HepG2 (cell line): ENCODE data around the gene NYAP1. TPM values are rescaled to one million over a fixed set of nuclear protein-coding genes. Genes with fewer than 3 reads are reported as not detected.

Source experiments
- ATAC-seq: fragments of 200-7000 bp; cut with Tn5 transposase; 3 replicates; pipeline ENCODE4 v1.9.1; 2020; ENCODE audit warnings: mild to moderate bottlenecking, moderate library complexity
- BruUV-seq: library from RNA; stranded (reverse); fragments of 400-500 nt; replicated peaks from 2 replicates; lab custom pipeline; 2021; lab: Mats Ljungman, UMichigan
- CTCF ChIA-PET: fragments of 300-600 bp; formaldehyde crosslinking; extraction: SDS; loops from one replicate; lab custom pipeline; 2021; ENCODE audit warnings: low total read pairs, inconsistent platforms, low intra/inter-chr PET ratio; lab: Yijun Ruan, JAX
- POLR2A ChIA-PET: fragments of 350-600 bp; sonication (Branson Sonifier 250); formaldehyde crosslinking; loops from one replicate; lab custom pipeline; 2020; ENCODE audit warnings: antibody characterized with exemption, inconsistent platforms; lab: Yijun Ruan, JAX
- DNase-seq: peaks from one replicate; pipeline ENCODE4 v3.0.0-alpha.2; 2015; ENCODE audit warnings: low spot score
- FAIRE-seq: peaks from 3 replicates; lab custom pipeline; 2011; peaks lifted over from hg19 to GRCh38; lab: Jason Lieb, UNC
- H2AFZ ChIP-seq: one replicate; pipeline ENCODE4 v1.6.1; 2011; ENCODE audit warnings: low read length, inconsistent platforms
- H3K27ac ChIP-seq: fragments of 300-600 bp; 3 replicates; pipeline ENCODE4 v1.8.0; 2011; ENCODE audit warnings: mixed run types, mild to moderate bottlenecking, mixed read lengths, low read length, inconsistent platforms; ENCODE audit not compliant: insufficient read depth; ENCODE audit errors: extremely low read length
- H3K27me3 ChIP-seq, 2 experiments: fragments of 200-600 bp in 1 of 2; 2 replicates in 1 of 2; 3 replicates in 1 of 2; pipeline versions ENCODE4 v1.6.0 to v1.8.0; 2011; ENCODE audit warnings: low read length in 2 of 2, mild to moderate bottlenecking in 2 of 2, moderate library complexity in 2 of 2, inconsistent platforms in 1 of 2; ENCODE audit not compliant: insufficient read depth in 2 of 2, control insufficient read depth in 1 of 2
- H3K36me3 ChIP-seq, 2 experiments: fragments of 200-600 bp in 1 of 2; replicated peaks in 1 of 2; 2 replicates in 1 of 2; 3 replicates in 1 of 2; pipeline versions ENCODE4 v1.5.1 to v1.8.0; 2011; ENCODE audit warnings: low read length in 2 of 2, inconsistent platforms in 1 of 2; ENCODE audit not compliant: insufficient read depth in 2 of 2, control insufficient read depth in 1 of 2
- H3K4me1 ChIP-seq: 2 replicates; pipeline ENCODE4 v1.5.1; 2012; ENCODE audit warnings: low read length, inconsistent platforms; ENCODE audit not compliant: insufficient read depth
- H3K4me2 ChIP-seq: 2 replicates; pipeline ENCODE4 v1.6.0; 2011; ENCODE audit warnings: low read depth, low read length, inconsistent platforms
- H3K4me3 ChIP-seq, 3 experiments: fragments of 200-600 bp in 1 of 3; sonication (generic), shearing (Covaris generic) in 1 of 3; replicated peaks in 1 of 3; 2 replicates each; pipeline ENCODE4 v1.5.1; 2011 to 2016; ENCODE audit warnings: low read length in 3 of 3, inconsistent platforms in 2 of 3, low read depth in 2 of 3, mild to moderate bottlenecking in 2 of 3, control low read depth in 1 of 3, mixed read lengths in 1 of 3; ENCODE audit not compliant: insufficient read depth in 1 of 3
- H3K79me2 ChIP-seq: one replicate; pipeline ENCODE4 v1.6.1; 2011; ENCODE audit warnings: low read length, inconsistent platforms; ENCODE audit not compliant: insufficient read depth
- H3K9ac ChIP-seq: 2 replicates; pipeline ENCODE4 v1.6.0; 2011; ENCODE audit warnings: mild to moderate bottlenecking, low read depth, low read length, inconsistent platforms; ENCODE audit not compliant: insufficient read depth
- H3K9me3 ChIP-seq: 2 replicates; pipeline ENCODE4 v1.5.1; 2012; ENCODE audit warnings: mild to moderate bottlenecking, low read length
- H4K20me1 ChIP-seq: 2 replicates; pipeline ENCODE4 v1.6.0; 2011; ENCODE audit warnings: inconsistent platforms, mild to moderate bottlenecking, low read length, moderate library complexity; ENCODE audit not compliant: insufficient read depth
- ARID2 ChIP-seq: sonication (generic); formaldehyde crosslinking; IDR thresholded peaks from 2 replicates; pipeline ENCODE4 v1.8.1; 2022; ENCODE audit warnings: mild to moderate bottlenecking, missing genetic modification reagents, borderline replicate concordance
- DPF2 ChIP-seq: sonication (generic); formaldehyde crosslinking; IDR thresholded peaks from 2 replicates; pipeline ENCODE4 v1.4.0; 2020; ENCODE audit warnings: mild to moderate bottlenecking, low read depth, missing genetic modification reagents, borderline replicate concordance
- ELF1 ChIP-seq: sonication (generic); formaldehyde crosslinking; IDR thresholded peaks from 2 replicates; pipeline ENCODE4 v1.4.0; 2020; ENCODE audit warnings: missing genetic modification reagents
- ETV5 ChIP-seq: IDR thresholded peaks from 2 replicates; pipeline ENCODE4 v1.6.1; 2018; ENCODE audit warnings: missing biosample characterization, missing genetic modification reagents, inconsistent platforms, borderline replicate concordance
- FOXA1 ChIP-seq, 2 experiments: fragments of 450-650 bp in 1 of 2; sonication (generic) in 1 of 2; formaldehyde crosslinking in 1 of 2; IDR thresholded peaks; 2 replicates each; pipeline versions ENCODE4 v1.4.0 to v1.6.1; 2016 to 2020; ENCODE audit warnings: missing genetic modification reagents in 1 of 2
- GABPA ChIP-seq, 2 experiments: IDR thresholded peaks; 2 replicates each; pipeline ENCODE4 v1.6.1; 2011 to 2016; ENCODE audit warnings: low read depth in 2 of 2, low read length in 1 of 2, missing biosample characterization in 1 of 2, missing genetic modification characterization in 1 of 2
- GABPB1 ChIP-seq: IDR thresholded peaks from 2 replicates; pipeline ENCODE4 v1.6.1; 2016; ENCODE audit warnings: mild to moderate bottlenecking, missing genetic modification reagents, moderate library complexity, missing compliant biosample characterization
- GATAD2A ChIP-seq: IDR thresholded peaks from 2 replicates; pipeline ENCODE4 v1.6.1; 2016
- MIER2 ChIP-seq: IDR thresholded peaks from 2 replicates; pipeline ENCODE4 v1.6.1; 2016; ENCODE audit warnings: missing biosample characterization, missing genetic modification reagents
- NR2F6 ChIP-seq, 2 experiments: IDR thresholded peaks; 2 replicates each; pipeline ENCODE4 v1.6.1; 2016; ENCODE audit warnings: antibody characterized with exemption in 1 of 2, mild to moderate bottlenecking in 1 of 2
- PHB2 ChIP-seq: fragments of 450-650 bp; IDR thresholded peaks from 2 replicates; pipeline ENCODE4 v1.6.1; 2018; ENCODE audit not compliant: partially characterized antibody
- POGZ ChIP-seq: sonication (generic); formaldehyde crosslinking; IDR thresholded peaks from 2 replicates; pipeline ENCODE4 v1.4.0; 2020; ENCODE audit warnings: mild to moderate bottlenecking, missing genetic modification reagents
- ZNF143 ChIP-seq: sonication (generic); formaldehyde crosslinking; IDR thresholded peaks from 2 replicates; pipeline ENCODE4 v1.4.0; 2020; ENCODE audit warnings: missing genetic modification reagents
- ZNF468 ChIP-seq: sonication (generic); formaldehyde crosslinking; IDR thresholded peaks from 2 replicates; pipeline ENCODE4 v1.8.0; 2022; ENCODE audit warnings: mild to moderate bottlenecking, moderate library complexity, missing genetic modification reagents
- ZNF547 ChIP-seq: sonication (generic); formaldehyde crosslinking; IDR thresholded peaks from 2 replicates; pipeline ENCODE4 v1.5.1; 2020; ENCODE audit warnings: mild to moderate bottlenecking, missing genetic modification reagents
- WGBS: methylation state at CpG from one replicate; pipeline ENCODE4 v1.1.6; 2017; ENCODE audit warnings: low lambda C conversion rate; 5-methylcytosine and 5-hydroxymethylcytosine counted together
- in situ Hi-C: cut with HindIII; loops from 2 replicates; pipeline ENCODE4 v1.10.0; 2017; ENCODE audit warnings: low pct_unique_long_range_greater_than_20kb; ENCODE audit not compliant: extremely low pct_ligation_motif_present
- intact Hi-C: fragments of 100-400 bp; cut with micrococcal nuclease; formaldehyde crosslinking; loops from one replicate; pipeline ENCODE4 v1.10.0; 2022; ENCODE audit not compliant: unreplicated experiment
- polyA plus RNA-seq, 8 experiments: library from polyadenylated mRNA; depleted of rRNA in 3 of 8; stranded (reverse) in 7 of 8; unstranded in 1 of 8; fragments of >200 nt; fragmentation: Illumina TruSeq in 4 of 8; extraction: Trizol in 4 of 8; gene quantifications; 2 replicates each; pipeline versions ENCODE4 v1.2.1 to v1.2.3, GENCODE V29; 2011 to 2016; ENCODE audit warnings: low read depth in 4 of 8, missing spikeins in 1 of 8, mixed read lengths in 1 of 8; ENCODE audit not compliant: insufficient read depth in 1 of 8
- total RNA-seq, 5 experiments: library from RNA; depleted of rRNA; stranded (reverse); fragments of >200 nt; fragmentation: Illumina TruSeq; extraction: Trizol; gene quantifications; 2 replicates each; pipeline ENCODE4 v1.2.3, GENCODE V29; 2016; ENCODE audit warnings: low read depth in 1 of 5
- TF ChIP-seq, protein P1 (sequence below): sonication (generic); formaldehyde crosslinking; IDR thresholded peaks from 2 replicates; pipeline ENCODE4 v1.4.0; 2020; ENCODE audit warnings: low read depth, mild to moderate bottlenecking, missing genetic modification reagents
- TF ChIP-seq, protein P2 (sequence below): sonication (generic); formaldehyde crosslinking; IDR thresholded peaks from 2 replicates; pipeline ENCODE4 v1.5.1; 2020; ENCODE audit warnings: mild to moderate bottlenecking, missing genetic modification reagents, moderate library complexity
- TF ChIP-seq, protein P3 (sequence below): sonication (generic); IDR thresholded peaks from 2 replicates; pipeline ENCODE4 v1.6.1; 2016; ENCODE audit warnings: low read depth, borderline replicate concordance
- TF ChIP-seq, protein P4 (sequence below): IDR thresholded peaks from 2 replicates; pipeline ENCODE4 v1.6.1; 2016; ENCODE audit warnings: mild to moderate bottlenecking, missing biosample characterization, missing genetic modification reagents

The NYAP1 gene
- total and polyA plus RNA-seq, 2 of the 13 experiments (the other 11 are each of a cell fraction or from before 2014, with no cell fraction given) = 0.15 to 0.46 TPM

DNA sequence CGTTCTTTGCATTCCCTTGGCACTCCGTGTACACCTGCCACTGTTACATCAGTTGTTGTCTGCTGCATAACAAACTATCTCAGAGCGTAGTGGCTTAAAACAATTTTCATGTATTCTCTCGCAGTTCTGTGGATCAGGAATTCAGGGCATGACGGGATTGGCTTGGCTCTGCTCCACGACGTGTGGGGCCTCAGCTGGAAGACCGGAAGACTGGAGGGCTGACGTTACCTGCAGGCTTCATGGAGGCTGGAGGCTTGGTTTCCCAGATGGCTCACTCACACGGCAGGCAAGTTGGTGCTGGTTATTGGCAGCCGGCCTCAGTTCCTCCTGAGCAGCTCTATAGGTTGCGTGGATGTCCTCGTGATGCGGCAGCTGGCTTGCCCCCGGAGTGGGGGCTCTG lies 25.5 kb downstream of the NYAP1 start:
- Histone ChIP-seq H3K27me3 (no peaks in the 10 kb centered on the region), H3K36me3 (no peaks in the 10 kb centered on the region), H3K4me1 (peaks cover 22% of the 10 kb centered on the region), H3K79me2 (no peaks in the 10 kb centered on the region), H3K4me2 (peak overlapping the region; percentile 47), H4K20me1 (no peaks in the 10 kb centered on the region), H3K4me3 (no peak overlapping the region; a peak in 1 of 6 replicates), H3K27ac (no peak overlapping the region), H3K9me3 (no peaks in the 10 kb centered on the region), H3K9ac (no peak overlapping the region), H2AFZ (peak overlapping the region; percentile 87)
- BruUV-seq = no TSS peak
- intact Hi-C loops (no loop called here), in situ Hi-C loops (no loop called here)
- WGBS = 11% methylated on average over 7 of the region's 15 CpGs
- peak; percentile 56 for ATAC-seq
- CTCF ChIA-PET = no interaction called here
- FAIRE-seq = no peak
- DNase-seq = no peak
- POLR2A ChIA-PET = no interaction called here
- TF ChIP-seq GABPB1 (CRISPR knock-in tag) (peak; percentile 38; the same call in 1 of the 2 replicates), GABPA (IDR thresholded peaks at IDR 0.05; ENCODE audit: low read depth, low read length) (no peak), GABPA (CRISPR knock-in tag; IDR thresholded peaks at IDR 0.05; ENCODE audit: low read depth) (peak; percentile 26; the same call in 1 of the 2 replicates), NR2F6 (IDR thresholded peaks at IDR 0.05) (no peak), NR2F6 (CRISPR knock-in tag; IDR thresholded peaks at IDR 0.05) (no peak), PHB2 (no peak), MIER2 (CRISPR knock-in tag) (no peak), DPF2 (CRISPR knock-in tag) (no peak), GATAD2A (CRISPR knock-in tag) (0 out of 2 replicates have a peak, but pooled peaks have one; percentile 9), ZNF143 (CRISPR knock-in tag) (peak; percentile 34; the same call in 1 of the 2 replicates), ARID2 (CRISPR knock-in tag) (no peak), ETV5 (CRISPR knock-in tag) (0 out of 2 replicates have a peak, but pooled peaks have one; percentile 15), POGZ (CRISPR knock-in tag) (0 out of 2 replicates have a peak, but pooled peaks have one; percentile 13), ELF1 (CRISPR knock-in tag) (peak; percentile 52; the same call in 1 of the 2 replicates), ZNF468 (CRISPR knock-in tag) (no peak), FOXA1 (IDR thresholded peaks at IDR 0.05) (no peak), FOXA1 (CRISPR knock-in tag; IDR thresholded peaks at IDR 0.05) (no peak), ZNF547 (no peak)
- TF ChIP-seq, protein P1, sequence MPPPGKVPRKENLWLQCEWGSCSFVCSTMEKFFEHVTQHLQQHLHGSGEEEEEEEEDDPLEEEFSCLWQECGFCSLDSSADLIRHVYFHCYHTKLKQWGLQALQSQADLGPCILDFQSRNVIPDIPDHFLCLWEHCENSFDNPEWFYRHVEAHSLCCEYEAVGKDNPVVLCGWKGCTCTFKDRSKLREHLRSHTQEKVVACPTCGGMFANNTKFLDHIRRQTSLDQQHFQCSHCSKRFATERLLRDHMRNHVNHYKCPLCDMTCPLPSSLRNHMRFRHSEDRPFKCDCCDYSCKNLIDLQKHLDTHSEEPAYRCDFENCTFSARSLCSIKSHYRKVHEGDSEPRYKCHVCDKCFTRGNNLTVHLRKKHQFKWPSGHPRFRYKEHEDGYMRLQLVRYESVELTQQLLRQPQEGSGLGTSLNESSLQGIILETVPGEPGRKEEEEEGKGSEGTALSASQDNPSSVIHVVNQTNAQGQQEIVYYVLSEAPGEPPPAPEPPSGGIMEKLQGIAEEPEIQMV = no peak
- TF ChIP-seq, protein P2, sequence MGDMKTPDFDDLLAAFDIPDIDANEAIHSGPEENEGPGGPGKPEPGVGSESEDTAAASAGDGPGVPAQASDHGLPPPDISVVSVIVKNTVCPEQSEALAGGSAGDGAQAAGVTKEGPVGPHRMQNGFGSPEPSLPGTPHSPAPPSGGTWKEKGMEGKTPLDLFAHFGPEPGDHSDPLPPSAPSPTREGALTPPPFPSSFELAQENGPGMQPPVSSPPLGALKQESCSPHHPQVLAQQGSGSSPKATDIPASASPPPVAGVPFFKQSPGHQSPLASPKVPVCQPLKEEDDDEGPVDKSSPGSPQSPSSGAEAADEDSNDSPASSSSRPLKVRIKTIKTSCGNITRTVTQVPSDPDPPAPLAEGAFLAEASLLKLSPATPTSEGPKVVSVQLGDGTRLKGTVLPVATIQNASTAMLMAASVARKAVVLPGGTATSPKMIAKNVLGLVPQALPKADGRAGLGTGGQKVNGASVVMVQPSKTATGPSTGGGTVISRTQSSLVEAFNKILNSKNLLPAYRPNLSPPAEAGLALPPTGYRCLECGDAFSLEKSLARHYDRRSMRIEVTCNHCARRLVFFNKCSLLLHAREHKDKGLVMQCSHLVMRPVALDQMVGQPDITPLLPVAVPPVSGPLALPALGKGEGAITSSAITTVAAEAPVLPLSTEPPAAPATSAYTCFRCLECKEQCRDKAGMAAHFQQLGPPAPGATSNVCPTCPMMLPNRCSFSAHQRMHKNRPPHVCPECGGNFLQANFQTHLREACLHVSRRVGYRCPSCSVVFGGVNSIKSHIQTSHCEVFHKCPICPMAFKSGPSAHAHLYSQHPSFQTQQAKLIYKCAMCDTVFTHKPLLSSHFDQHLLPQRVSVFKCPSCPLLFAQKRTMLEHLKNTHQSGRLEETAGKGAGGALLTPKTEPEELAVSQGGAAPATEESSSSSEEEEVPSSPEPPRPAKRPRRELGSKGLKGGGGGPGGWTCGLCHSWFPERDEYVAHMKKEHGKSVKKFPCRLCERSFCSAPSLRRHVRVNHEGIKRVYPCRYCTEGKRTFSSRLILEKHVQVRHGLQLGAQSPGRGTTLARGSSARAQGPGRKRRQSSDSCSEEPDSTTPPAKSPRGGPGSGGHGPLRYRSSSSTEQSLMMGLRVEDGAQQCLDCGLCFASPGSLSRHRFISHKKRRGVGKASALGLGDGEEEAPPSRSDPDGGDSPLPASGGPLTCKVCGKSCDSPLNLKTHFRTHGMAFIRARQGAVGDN (CRISPR knock-in tag) = peak; percentile 52
- TF ChIP-seq, protein P3, sequence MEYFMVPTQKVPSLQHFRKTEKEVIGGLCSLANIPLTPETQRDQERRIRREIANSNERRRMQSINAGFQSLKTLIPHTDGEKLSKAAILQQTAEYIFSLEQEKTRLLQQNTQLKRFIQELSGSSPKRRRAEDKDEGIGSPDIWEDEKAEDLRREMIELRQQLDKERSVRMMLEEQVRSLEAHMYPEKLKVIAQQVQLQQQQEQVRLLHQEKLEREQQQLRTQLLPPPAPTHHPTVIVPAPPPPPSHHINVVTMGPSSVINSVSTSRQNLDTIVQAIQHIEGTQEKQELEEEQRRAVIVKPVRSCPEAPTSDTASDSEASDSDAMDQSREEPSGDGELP = peak; percentile 29; the same call in 1 of the 2 replicates
- TF ChIP-seq, protein P4, sequence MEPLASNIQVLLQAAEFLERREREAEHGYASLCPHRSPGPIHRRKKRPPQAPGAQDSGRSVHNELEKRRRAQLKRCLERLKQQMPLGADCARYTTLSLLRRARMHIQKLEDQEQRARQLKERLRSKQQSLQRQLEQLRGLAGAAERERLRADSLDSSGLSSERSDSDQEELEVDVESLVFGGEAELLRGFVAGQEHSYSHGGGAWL (CRISPR knock-in tag) = no peak
